Fibroblast of mammary gland (primary cell): Measurements from ENCODE around the gene AGAP1.

Source experiments
- DNase-seq: peaks from one replicate; pipeline ENCODE4 v3.0.0-alpha.2; 2010; ENCODE audit warnings: low read depth
- H3K4me3 ChIP-seq: 2 replicates; pipeline ENCODE4 v1.5.1; 2011; ENCODE audit warnings: low read depth, mild to moderate bottlenecking, low read length, moderate library complexity; ENCODE audit not compliant: control insufficient read depth
- TF ChIP-seq, protein P1 (sequence below): conservative IDR thresholded peaks from 2 replicates; pipeline ENCODE4 v1.5.1; 2011; ENCODE audit warnings: low read depth, low read length, inconsistent platforms; ENCODE audit not compliant: control insufficient read depth, insufficient read depth

The AGAP1 gene

DNA sequence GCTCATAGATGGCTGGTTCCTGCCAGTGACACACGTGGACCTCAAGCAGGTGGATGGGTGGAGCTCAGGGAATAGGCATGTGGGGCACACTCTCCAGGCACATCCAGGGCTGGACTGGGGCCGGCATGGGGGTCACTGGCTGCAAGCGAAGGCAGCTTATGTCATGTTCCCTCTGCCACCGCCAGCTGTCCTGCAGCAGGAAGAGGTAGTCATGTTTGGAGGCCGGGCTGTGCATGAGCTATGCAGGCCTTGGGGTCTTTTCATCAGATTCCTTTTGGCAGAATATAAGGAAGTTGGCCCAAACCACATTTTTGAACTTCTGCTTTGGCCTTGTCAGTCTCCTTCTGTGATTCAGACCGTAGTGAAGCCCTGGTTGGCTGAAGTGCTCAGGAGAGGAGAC lies 61.5 kb downstream of the AGAP1 start:
- DNase-seq: no peak
- H3K4me3 ChIP-seq: no peak overlapping the region
- TF ChIP-seq, protein P1, sequence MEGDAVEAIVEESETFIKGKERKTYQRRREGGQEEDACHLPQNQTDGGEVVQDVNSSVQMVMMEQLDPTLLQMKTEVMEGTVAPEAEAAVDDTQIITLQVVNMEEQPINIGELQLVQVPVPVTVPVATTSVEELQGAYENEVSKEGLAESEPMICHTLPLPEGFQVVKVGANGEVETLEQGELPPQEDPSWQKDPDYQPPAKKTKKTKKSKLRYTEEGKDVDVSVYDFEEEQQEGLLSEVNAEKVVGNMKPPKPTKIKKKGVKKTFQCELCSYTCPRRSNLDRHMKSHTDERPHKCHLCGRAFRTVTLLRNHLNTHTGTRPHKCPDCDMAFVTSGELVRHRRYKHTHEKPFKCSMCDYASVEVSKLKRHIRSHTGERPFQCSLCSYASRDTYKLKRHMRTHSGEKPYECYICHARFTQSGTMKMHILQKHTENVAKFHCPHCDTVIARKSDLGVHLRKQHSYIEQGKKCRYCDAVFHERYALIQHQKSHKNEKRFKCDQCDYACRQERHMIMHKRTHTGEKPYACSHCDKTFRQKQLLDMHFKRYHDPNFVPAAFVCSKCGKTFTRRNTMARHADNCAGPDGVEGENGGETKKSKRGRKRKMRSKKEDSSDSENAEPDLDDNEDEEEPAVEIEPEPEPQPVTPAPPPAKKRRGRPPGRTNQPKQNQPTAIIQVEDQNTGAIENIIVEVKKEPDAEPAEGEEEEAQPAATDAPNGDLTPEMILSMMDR: no peak

DNA sequence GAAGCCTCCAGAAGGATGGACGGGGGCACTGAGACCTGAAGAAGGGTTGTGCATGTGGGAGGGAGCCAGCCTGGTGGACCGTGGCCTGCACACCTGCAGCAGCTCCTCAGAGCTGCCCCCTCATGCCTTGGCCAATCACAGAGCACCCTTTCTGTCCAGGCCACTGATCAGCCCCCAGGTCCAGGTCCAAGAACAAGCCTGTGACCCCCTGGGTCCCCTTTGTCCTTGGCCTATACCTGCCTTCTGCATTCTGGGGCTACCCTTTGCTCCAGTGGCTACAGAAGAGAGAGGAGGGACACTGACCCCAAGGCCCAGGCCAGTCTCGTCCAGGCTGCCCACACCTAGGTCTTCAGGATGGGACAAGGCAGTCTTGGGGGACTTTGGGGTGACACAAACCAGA lies 62.2 kb downstream of the AGAP1 start:
- no peak overlapping the region for H3K4me3 ChIP-seq
- TF ChIP-seq, protein P1: no peak
- DNase-seq: no peak

DNA sequence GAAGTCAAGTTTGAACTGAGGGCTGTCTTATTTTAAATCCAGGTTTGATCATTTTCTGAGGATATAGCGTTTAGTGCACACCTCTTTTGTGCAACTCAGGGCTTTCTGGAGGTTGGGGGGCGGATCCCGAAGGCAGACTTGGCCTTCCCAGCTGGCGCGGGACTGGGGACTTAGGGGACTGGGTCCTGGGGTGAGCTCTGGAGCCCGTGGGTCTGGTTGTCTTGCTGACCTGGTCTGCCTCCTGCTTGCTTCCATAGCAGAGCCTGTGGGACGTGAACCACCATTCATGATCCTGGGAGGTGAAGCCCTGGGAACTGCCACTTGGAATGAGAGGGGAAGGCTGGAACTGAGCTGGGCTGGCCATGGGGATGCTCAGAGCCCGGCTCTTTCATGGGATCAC lies 63.1 kb downstream of the AGAP1 start:
- DNase-seq: no peak
- TF ChIP-seq, protein P1: no peak
- H3K4me3 ChIP-seq: no peak overlapping the region

DNA sequence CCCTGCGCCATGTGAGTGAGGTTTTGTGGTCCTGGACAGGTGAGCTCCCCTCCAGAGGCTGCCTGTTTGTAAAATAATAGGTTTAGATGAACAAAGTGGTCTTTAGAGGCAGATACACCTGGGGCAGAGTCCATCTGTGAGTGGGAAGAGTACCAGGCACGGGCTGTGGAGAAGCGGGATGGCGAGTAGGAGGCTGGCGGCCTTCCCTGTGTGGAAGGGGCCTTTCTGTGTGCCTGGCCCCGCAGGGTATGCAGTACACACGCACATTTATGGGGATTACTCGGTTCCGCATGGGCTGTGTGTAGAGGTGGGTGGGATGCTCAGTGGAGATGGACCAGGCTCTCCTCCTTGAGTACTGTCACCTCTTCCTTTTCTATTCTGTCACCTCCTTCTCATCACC lies 64.1 kb downstream of the AGAP1 start:
- no peak overlapping the region for H3K4me3 ChIP-seq
- TF ChIP-seq, protein P1: no peak
- DNase-seq: no peak

DNA sequence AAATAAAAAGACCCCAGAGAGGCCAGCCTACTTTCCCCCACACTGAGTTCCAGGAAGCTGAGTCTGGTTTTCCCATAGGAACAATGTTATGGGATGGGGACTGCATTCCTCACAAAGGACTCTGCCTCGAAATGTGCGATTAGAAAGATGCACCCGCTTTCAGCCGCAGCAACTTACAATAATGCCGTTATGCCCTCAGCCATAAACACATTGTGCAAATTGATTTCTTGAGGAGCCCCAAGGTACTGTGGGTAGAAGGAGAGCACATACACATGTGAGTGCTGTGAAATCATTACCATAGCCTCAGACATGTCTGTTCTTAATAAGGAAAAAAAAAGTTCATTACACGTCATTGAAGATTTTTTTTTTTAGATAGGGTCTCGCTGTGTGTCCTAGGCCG lies 64.7 kb downstream of the AGAP1 start:
- DNase-seq: no peak
- no peak overlapping the region for H3K4me3 ChIP-seq
- TF ChIP-seq, protein P1: no peak

DNA sequence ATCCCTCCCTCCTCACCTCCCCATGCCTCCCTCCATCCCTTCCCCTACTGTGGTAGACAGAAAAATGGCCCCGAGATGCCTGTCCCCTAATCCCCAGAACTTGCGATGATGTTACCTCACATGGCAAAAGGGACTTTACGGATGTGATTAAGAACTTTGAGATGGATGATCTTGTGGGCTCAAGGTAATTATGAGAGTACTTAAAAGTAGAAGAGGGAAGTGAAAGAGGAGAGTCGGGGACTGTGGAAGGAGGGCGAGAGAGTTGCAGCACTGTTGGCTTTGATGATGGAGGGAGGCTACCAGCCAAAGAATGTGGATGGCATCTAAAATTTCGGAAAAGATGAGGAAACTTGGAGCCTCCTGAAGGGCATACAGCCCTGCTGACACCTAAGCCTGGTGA lies 66.5 kb downstream of the AGAP1 start:
- TF ChIP-seq, protein P1: no peak
- no peak for DNase-seq
- H3K4me3 ChIP-seq: no peak overlapping the region

DNA sequence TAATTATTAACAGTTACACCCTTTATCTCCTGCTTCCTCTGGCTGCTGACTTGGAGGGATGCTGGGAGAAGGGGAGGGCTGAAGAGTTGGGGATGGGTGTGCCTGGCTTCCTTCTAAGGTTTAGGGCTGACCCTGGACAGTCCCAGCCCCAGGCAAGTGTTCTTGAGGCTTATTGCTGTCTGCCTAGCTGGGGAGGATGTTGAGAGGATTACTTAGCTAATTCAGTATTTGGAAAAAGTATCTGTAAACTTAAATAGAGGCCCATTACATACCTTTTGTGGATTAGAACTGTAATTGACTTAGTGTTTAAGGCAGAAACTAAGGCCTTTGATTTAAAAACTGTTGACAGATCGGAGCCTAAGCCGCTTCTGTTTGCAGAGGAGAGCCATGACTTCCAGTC lies 67.6 kb downstream of the AGAP1 start:
- H3K4me3 ChIP-seq: no peak overlapping the region
- TF ChIP-seq, protein P1: no peak
- DNase-seq: no peak
